Astrocyte (in vitro differentiated cells and primary cell): ENCODE data around the gene THUMPD2. TPM values are rescaled to one million over a fixed set of nuclear protein-coding genes. Genes with fewer than 3 reads are reported as not detected.

Source experiments
- DNase-seq: peaks from one replicate; pipeline ENCODE4 v3.0.0-alpha.2; 2010; ENCODE audit warnings: low read depth
- FAIRE-seq: peaks from 2 replicates; lab custom pipeline; 2011; peaks lifted over from hg19 to GRCh38; lab: Jason Lieb, UNC
- H2AFZ ChIP-seq: 2 replicates; pipeline ENCODE4 v1.6.0; 2012; ENCODE audit warnings: low read depth, low read length, inconsistent platforms
- H3K27ac ChIP-seq: 2 replicates; pipeline ENCODE4 v1.5.1; 2011; ENCODE audit warnings: low read depth, low read length, inconsistent platforms
- H3K27me3 ChIP-seq: 2 replicates; pipeline ENCODE4 v1.6.0; 2011; ENCODE audit warnings: low read length, inconsistent platforms; ENCODE audit not compliant: insufficient read depth
- H3K36me3 ChIP-seq: 2 replicates; pipeline ENCODE4 v1.5.1; 2011; ENCODE audit warnings: low read length, inconsistent platforms; ENCODE audit not compliant: insufficient read depth
- H3K4me1 ChIP-seq: 2 replicates; pipeline ENCODE4 v1.5.1; 2011; ENCODE audit warnings: low read length, inconsistent platforms; ENCODE audit not compliant: insufficient read depth
- H3K4me2 ChIP-seq: 2 replicates; pipeline ENCODE4 v1.6.0; 2012; ENCODE audit warnings: low read length, inconsistent platforms
- H3K4me3 ChIP-seq: 2 replicates; pipeline ENCODE4 v1.5.1; 2011; ENCODE audit warnings: low read depth, mild to moderate bottlenecking, low read length, inconsistent platforms; ENCODE audit not compliant: insufficient read depth
- H3K79me2 ChIP-seq: 2 replicates; pipeline ENCODE4 v1.6.0; 2012; ENCODE audit warnings: mild to moderate bottlenecking, low read length, inconsistent platforms; ENCODE audit not compliant: insufficient read depth
- H3K9ac ChIP-seq: 2 replicates; pipeline ENCODE4 v1.6.0; 2012; ENCODE audit warnings: mild to moderate bottlenecking, low read length, inconsistent platforms
- H3K9me3 ChIP-seq: 2 replicates; pipeline ENCODE4 v1.5.1; 2012; ENCODE audit warnings: low read depth, mild to moderate bottlenecking, low read length, inconsistent platforms; ENCODE audit not compliant: insufficient read depth
- H4K20me1 ChIP-seq: 2 replicates; pipeline ENCODE4 v1.6.0; 2012; ENCODE audit warnings: low read length, inconsistent platforms; ENCODE audit not compliant: insufficient read depth
- H3K27ac Mint-ChIP-seq: one replicate; pipeline ENCODE4 v1.8.0; 2021; ENCODE audit warnings: mild to moderate bottlenecking, mixed read lengths; ENCODE audit not compliant: unreplicated experiment
- H3K27me3 Mint-ChIP-seq: one replicate; pipeline ENCODE4 v1.8.0; 2021; ENCODE audit warnings: low read depth, mixed read lengths; ENCODE audit not compliant: unreplicated experiment
- H3K36me3 Mint-ChIP-seq: one replicate; pipeline ENCODE4 v1.8.0; 2021; ENCODE audit warnings: low read depth, mixed read lengths; ENCODE audit not compliant: unreplicated experiment
- H3K4me1 Mint-ChIP-seq: one replicate; pipeline ENCODE4 v1.8.0; 2021; ENCODE audit warnings: low read depth, mixed read lengths; ENCODE audit not compliant: unreplicated experiment
- H3K4me3 Mint-ChIP-seq: one replicate; pipeline ENCODE4 v1.8.0; 2021; ENCODE audit warnings: mild to moderate bottlenecking, moderate library complexity, mixed read lengths; ENCODE audit not compliant: unreplicated experiment
- H3K9me3 Mint-ChIP-seq: one replicate; pipeline ENCODE4 v1.8.0; 2021; ENCODE audit warnings: mild to moderate bottlenecking, mixed read lengths; ENCODE audit not compliant: unreplicated experiment
- CTCF ChIP-seq: IDR thresholded peaks from 2 replicates; pipeline ENCODE4 v1.5.1; 2011; ENCODE audit warnings: low read depth, mild to moderate bottlenecking, inconsistent platforms, low read length, moderate library complexity; ENCODE audit not compliant: insufficient read depth
- EZH2 ChIP-seq: IDR thresholded peaks from 2 replicates; pipeline ENCODE4 v1.6.1; 2012; ENCODE audit warnings: mild to moderate bottlenecking, low read length, inconsistent platforms; ENCODE audit not compliant: insufficient read depth
- total RNA-seq: library from RNA; stranded (reverse); gene quantifications from 2 replicates; pipeline ENCODE4 v1.2.1, GENCODE V29; 2021

THUMPD2 gene
- total RNA-seq, 1 donor from 2014 or later = 11.5 TPM

- no peaks in the 10 kb centered on the region for H3K9me3 ChIP-seq
- H3K79me2 ChIP-seq = peaks cover 48% of the 10 kb centered on the region
- no peaks in the 10 kb centered on the region for H3K27me3 ChIP-seq
- Mint-ChIP-seq H3K4me1 (peaks cover 70% of the 10 kb centered on the region), H3K27ac (peak overlapping the region; percentile 36), H3K9me3 (peaks cover 3% of the 10 kb centered on the region), H3K36me3 (peaks cover 9% of the 10 kb centered on the region), H3K27me3 (no peaks in the 10 kb centered on the region), H3K4me3 (no peak overlapping the region)
- H2AFZ ChIP-seq = no peak overlapping the region
- TF ChIP-seq CTCF (peak; percentile 64), EZH2 (no peak)
- no peak for DNase-seq
- peak; percentile 5 for FAIRE-seq
- H3K4me3 ChIP-seq = no peak overlapping the region
- H3K4me1 ChIP-seq = peaks cover 23% of the 10 kb centered on the region
- H3K4me2 ChIP-seq = no peak overlapping the region
- no peak overlapping the region for H3K9ac ChIP-seq
- no peak overlapping the region for H3K27ac ChIP-seq
- peaks cover 14% of the 10 kb centered on the region for H3K36me3 ChIP-seq
- H4K20me1 ChIP-seq = no peaks in the 10 kb centered on the region
Measured at GRCh38 chr2:39730685-39731302, 48.3 kb downstream of the THUMPD2 start.

- no peak for DNase-seq
- no peaks in the 10 kb centered on the region for H3K27me3 ChIP-seq
- no peak overlapping the region for H3K4me2 ChIP-seq
- Mint-ChIP-seq H3K36me3 (peaks cover 9% of the 10 kb centered on the region), H3K27ac (peak overlapping the region; percentile 36), H3K27me3 (no peaks in the 10 kb centered on the region), H3K4me3 (no peak overlapping the region), H3K9me3 (peaks cover 3% of the 10 kb centered on the region), H3K4me1 (peaks cover 70% of the 10 kb centered on the region)
- no peak overlapping the region for H2AFZ ChIP-seq
- H3K27ac ChIP-seq = no peak overlapping the region
- TF ChIP-seq CTCF (no peak), EZH2 (no peak)
- H3K79me2 ChIP-seq = peaks cover 43% of the 10 kb centered on the region
- no peaks in the 10 kb centered on the region for H4K20me1 ChIP-seq
- H3K9me3 ChIP-seq = no peaks in the 10 kb centered on the region
- peaks cover 9% of the 10 kb centered on the region for H3K36me3 ChIP-seq
- peaks cover 23% of the 10 kb centered on the region for H3K4me1 ChIP-seq
- FAIRE-seq = no peak
- no peak overlapping the region for H3K4me3 ChIP-seq
- no peak overlapping the region for H3K9ac ChIP-seq
Measured at GRCh38 chr2:39730276-39730675, 48.8 kb downstream of the THUMPD2 start.

GRCh38 chr2:39728941-39729351 is 50.1 kb downstream of the THUMPD2 start:
- Mint-ChIP-seq H3K4me1 (peaks cover 69% of the 10 kb centered on the region), H3K4me3 (no peak overlapping the region), H3K27me3 (no peaks in the 10 kb centered on the region)

More at GRCh38 chr2:39728941-39729351, 50.1 kb downstream of the THUMPD2 start:
- Histone ChIP-seq H3K4me1 (peaks cover 32% of the 10 kb centered on the region), H3K9ac (no peak overlapping the region), H3K36me3 (peaks cover 4% of the 10 kb centered on the region), H3K27ac (peak overlapping the region; percentile 71), H4K20me1 (no peaks in the 10 kb centered on the region), H3K79me2 (peaks cover 30% of the 10 kb centered on the region), H3K4me3 (no peak overlapping the region), H3K27me3 (no peaks in the 10 kb centered on the region), H3K4me2 (peak overlapping the region; percentile 29), H2AFZ (no peak overlapping the region), H3K9me3 (no peaks in the 10 kb centered on the region)
- H3K27ac Mint-ChIP-seq = peak overlapping the region; percentile 86
- DNase-seq (peak; percentile 65), FAIRE-seq (no peak)
- H3K9me3 Mint-ChIP-seq = peaks cover under 1% of the 10 kb centered on the region
- H3K36me3 Mint-ChIP-seq = peaks cover 9% of the 10 kb centered on the region
- TF ChIP-seq EZH2 = no peak
- TF ChIP-seq CTCF = peak; percentile 79
